Measurements from ENCODE around the gene TTC23. TPM values are rescaled to one million over a fixed set of nuclear protein-coding genes. Genes with fewer than 3 reads are reported as not detected.

Gene TTC23
- total RNA-seq, 1 donor from 2014 or later, result 19.1 TPM

GRCh38 chr15:99268431-99268830, 19.1 kb upstream of the TTC23 start:
- Histone ChIP-seq H3K27me3 (no peaks in the 10 kb centered on the region), H3K9me3 (no peaks in the 10 kb centered on the region), H3K4me3 (no peak overlapping the region), H3K36me3 (no peaks in the 10 kb centered on the region), H3K27ac (no peak overlapping the region), H3K4me1 (no peaks in the 10 kb centered on the region)
- TF ChIP-seq CTCF (IDR thresholded peaks at IDR 0.05), result no peak
- DNase-seq (no peak), ATAC-seq (no peak)
- intact Hi-C loops (cut with DNase I), result no loop called here

GRCh38 chr15:99267957-99268356, 18.6 kb upstream of the TTC23 start:
- H3K36me3 ChIP-seq, result no peaks in the 10 kb centered on the region
- no peaks in the 10 kb centered on the region for H3K9me3 ChIP-seq
- H3K4me1 ChIP-seq, result no peaks in the 10 kb centered on the region
- H3K27me3 ChIP-seq, result no peaks in the 10 kb centered on the region
- ATAC-seq, result no peak
- DNase-seq, result no peak
- no peak for TF ChIP-seq CTCF (IDR thresholded peaks at IDR 0.05)
- intact Hi-C loops (cut with DNase I), result no loop called here
- H3K27ac ChIP-seq, result no peak overlapping the region
- H3K4me3 ChIP-seq, result no peak overlapping the region

- Histone ChIP-seq H3K4me1 (no peaks in the 10 kb centered on the region), H3K4me3 (no peak overlapping the region), H3K27me3 (no peaks in the 10 kb centered on the region), H3K36me3 (no peaks in the 10 kb centered on the region), H3K27ac (no peak overlapping the region), H3K9me3 (no peaks in the 10 kb centered on the region)
- TF ChIP-seq CTCF (IDR thresholded peaks at IDR 0.05), result no peak
- intact Hi-C loops (cut with DNase I), result no loop called here
- ATAC-seq (no peak), DNase-seq (no peak)
These were observed 16.2 kb upstream of the TTC23 start for GRCh38 chr15:99265541-99266070.

- H3K4me3 ChIP-seq, result no peak overlapping the region
- no peak for TF ChIP-seq CTCF (IDR thresholded peaks at IDR 0.05)
- ATAC-seq (no peak), DNase-seq (no peak)
- intact Hi-C loops (cut with DNase I), result no loop called here
- H3K9me3 ChIP-seq, result no peaks in the 10 kb centered on the region
- H3K27me3 ChIP-seq, result no peaks in the 10 kb centered on the region
- no peaks in the 10 kb centered on the region for H3K36me3 ChIP-seq
- no peak overlapping the region for H3K27ac ChIP-seq
- H3K4me1 ChIP-seq, result no peaks in the 10 kb centered on the region
These were observed 14.7 kb upstream of the TTC23 start for GRCh38 chr15:99264125-99264524.

- H3K9me3 ChIP-seq, result no peaks in the 10 kb centered on the region
- DNase-seq, result no peak
- intact Hi-C loops (cut with DNase I), result no loop called here
- peaks cover 7% of the 10 kb centered on the region for H3K4me1 ChIP-seq
- no peak overlapping the region for H3K4me3 ChIP-seq
- peaks cover 10% of the 10 kb centered on the region for H3K36me3 ChIP-seq
- TF ChIP-seq CTCF (IDR thresholded peaks at IDR 0.05), result no peak
- H3K27ac ChIP-seq, result no peak overlapping the region
- no peaks in the 10 kb centered on the region for H3K27me3 ChIP-seq
- ATAC-seq, result no peak
These were observed 7.8 kb upstream of the TTC23 start for GRCh38 chr15:99257107-99257750.

All from upper lobe of right lung (tissue), 1 donor.